ENCODE data around the gene DBET.
"Not testable (repeated sequence)": the region's sequence is repeated elsewhere in the genome, so short reads cannot be mapped to it uniquely, and the experiment has no call there.

The DBET gene

GRCh38 chr4:190058997-190059396, 5.3 kb upstream of the DBET start:
- H3K27me3 ChIP-seq (ENCODE audit: insufficient read depth, poor library complexity, severe bottlenecking); H3K4me1 ChIP-seq (ENCODE audit: insufficient read depth, poor library complexity, severe bottlenecking); H3K9me3 ChIP-seq (ENCODE audit: severe bottlenecking); DNase-seq (ENCODE audit: low spot score); H3K27ac ChIP-seq (ENCODE audit: poor library complexity, severe bottlenecking); H3K4me3 ChIP-seq (ENCODE audit: severe bottlenecking); H3K36me3 ChIP-seq (ENCODE audit: low read depth); ATAC-seq (ENCODE audit: low read depth): not testable (repeated sequence)

GRCh38 chr4:190064805-190065204, 503 bp downstream of the DBET start:
- H3K9me3 ChIP-seq (ENCODE audit: severe bottlenecking); H3K4me3 ChIP-seq (ENCODE audit: severe bottlenecking); H3K36me3 ChIP-seq (ENCODE audit: low read depth): not testable (repeated sequence)

GRCh38 chr4:190068351-190068750, 4.0 kb downstream of the DBET start:
- not testable (repeated sequence) for H3K9me3 ChIP-seq (ENCODE audit: severe bottlenecking); H3K4me1 ChIP-seq (ENCODE audit: insufficient read depth, poor library complexity, severe bottlenecking); H3K27me3 ChIP-seq (ENCODE audit: insufficient read depth, poor library complexity, severe bottlenecking); H3K36me3 ChIP-seq (ENCODE audit: low read depth); H3K27ac ChIP-seq (ENCODE audit: poor library complexity, severe bottlenecking); ATAC-seq (ENCODE audit: low read depth); H3K4me3 ChIP-seq (ENCODE audit: severe bottlenecking)
- peak; percentile 57 for DNase-seq (ENCODE audit: low spot score)

More at GRCh38 chr4:190064805-190065204, 503 bp downstream of the DBET start:
- not testable (repeated sequence) for ATAC-seq (ENCODE audit: low read depth); H3K27me3 ChIP-seq (ENCODE audit: insufficient read depth, poor library complexity, severe bottlenecking); H3K4me1 ChIP-seq (ENCODE audit: insufficient read depth, poor library complexity, severe bottlenecking); DNase-seq (ENCODE audit: low spot score); H3K27ac ChIP-seq (ENCODE audit: poor library complexity, severe bottlenecking)

GRCh38 chr4:190093052-190093451, 28.8 kb downstream of the DBET start:
- DNase-seq (ENCODE audit: low spot score); H3K36me3 ChIP-seq (ENCODE audit: low read depth); H3K9me3 ChIP-seq (ENCODE audit: severe bottlenecking); H3K4me1 ChIP-seq (ENCODE audit: insufficient read depth, poor library complexity, severe bottlenecking); H3K27ac ChIP-seq (ENCODE audit: poor library complexity, severe bottlenecking); ATAC-seq (ENCODE audit: low read depth); H3K27me3 ChIP-seq (ENCODE audit: insufficient read depth, poor library complexity, severe bottlenecking); H3K4me3 ChIP-seq (ENCODE audit: severe bottlenecking): not testable (repeated sequence)

- not testable (repeated sequence) for ATAC-seq (ENCODE audit: low read depth); H3K4me1 ChIP-seq (ENCODE audit: insufficient read depth, poor library complexity, severe bottlenecking); H3K27me3 ChIP-seq (ENCODE audit: insufficient read depth, poor library complexity, severe bottlenecking); H3K36me3 ChIP-seq (ENCODE audit: low read depth); H3K4me3 ChIP-seq (ENCODE audit: severe bottlenecking); H3K9me3 ChIP-seq (ENCODE audit: severe bottlenecking); DNase-seq (ENCODE audit: low spot score); H3K27ac ChIP-seq (ENCODE audit: poor library complexity, severe bottlenecking)
These were observed 29.7 kb downstream of the DBET start for GRCh38 chr4:190094031-190094430.

- H3K4me3 ChIP-seq (ENCODE audit: severe bottlenecking); H3K36me3 ChIP-seq (ENCODE audit: low read depth); H3K27me3 ChIP-seq (ENCODE audit: insufficient read depth, poor library complexity, severe bottlenecking); H3K4me1 ChIP-seq (ENCODE audit: insufficient read depth, poor library complexity, severe bottlenecking); ATAC-seq (ENCODE audit: low read depth); DNase-seq (ENCODE audit: low spot score); H3K9me3 ChIP-seq (ENCODE audit: severe bottlenecking); H3K27ac ChIP-seq (ENCODE audit: poor library complexity, severe bottlenecking): not testable (repeated sequence)
These were observed 31.0 kb downstream of the DBET start for GRCh38 chr4:190095335-190095734.

- H3K9me3 ChIP-seq (ENCODE audit: severe bottlenecking); H3K4me3 ChIP-seq (ENCODE audit: severe bottlenecking); ATAC-seq (ENCODE audit: low read depth); H3K27ac ChIP-seq (ENCODE audit: poor library complexity, severe bottlenecking); H3K36me3 ChIP-seq (ENCODE audit: low read depth); H3K27me3 ChIP-seq (ENCODE audit: insufficient read depth, poor library complexity, severe bottlenecking); H3K4me1 ChIP-seq (ENCODE audit: insufficient read depth, poor library complexity, severe bottlenecking); DNase-seq (ENCODE audit: low spot score): not testable (repeated sequence)
These were observed 35.3 kb downstream of the DBET start for GRCh38 chr4:190099605-190100004.

GRCh38 chr4:190101525-190101924, 37.2 kb downstream of the DBET start:
- H3K36me3 ChIP-seq (ENCODE audit: low read depth); H3K4me3 ChIP-seq (ENCODE audit: severe bottlenecking); H3K4me1 ChIP-seq (ENCODE audit: insufficient read depth, poor library complexity, severe bottlenecking); DNase-seq (ENCODE audit: low spot score); H3K27ac ChIP-seq (ENCODE audit: poor library complexity, severe bottlenecking); H3K9me3 ChIP-seq (ENCODE audit: severe bottlenecking); H3K27me3 ChIP-seq (ENCODE audit: insufficient read depth, poor library complexity, severe bottlenecking); ATAC-seq (ENCODE audit: low read depth): not testable (repeated sequence)

GRCh38 chr4:190106191-190106590, 41.9 kb downstream of the DBET start:
- not testable (repeated sequence) for H3K4me3 ChIP-seq (ENCODE audit: severe bottlenecking); H3K27me3 ChIP-seq (ENCODE audit: insufficient read depth, poor library complexity, severe bottlenecking); H3K36me3 ChIP-seq (ENCODE audit: low read depth); H3K27ac ChIP-seq (ENCODE audit: poor library complexity, severe bottlenecking); H3K4me1 ChIP-seq (ENCODE audit: insufficient read depth, poor library complexity, severe bottlenecking); H3K9me3 ChIP-seq (ENCODE audit: severe bottlenecking); DNase-seq (ENCODE audit: low spot score); ATAC-seq (ENCODE audit: low read depth)

GRCh38 chr4:190106611-190107480, 42.5 kb downstream of the DBET start:
- H3K9me3 ChIP-seq (ENCODE audit: severe bottlenecking); ATAC-seq (ENCODE audit: low read depth); H3K4me1 ChIP-seq (ENCODE audit: insufficient read depth, poor library complexity, severe bottlenecking); H3K4me3 ChIP-seq (ENCODE audit: severe bottlenecking); H3K27me3 ChIP-seq (ENCODE audit: insufficient read depth, poor library complexity, severe bottlenecking); H3K36me3 ChIP-seq (ENCODE audit: low read depth); DNase-seq (ENCODE audit: low spot score); H3K27ac ChIP-seq (ENCODE audit: poor library complexity, severe bottlenecking): not testable (repeated sequence)

- H3K4me3 ChIP-seq (ENCODE audit: severe bottlenecking); H3K27ac ChIP-seq (ENCODE audit: poor library complexity, severe bottlenecking); H3K4me1 ChIP-seq (ENCODE audit: insufficient read depth, poor library complexity, severe bottlenecking); H3K9me3 ChIP-seq (ENCODE audit: severe bottlenecking); ATAC-seq (ENCODE audit: low read depth); H3K27me3 ChIP-seq (ENCODE audit: insufficient read depth, poor library complexity, severe bottlenecking); DNase-seq (ENCODE audit: low spot score); H3K36me3 ChIP-seq (ENCODE audit: low read depth): not testable (repeated sequence)
These were observed 43.6 kb downstream of the DBET start for GRCh38 chr4:190107766-190108485.

All from RWPE2 (cell line).